Liver (tissue), 9 donors: ENCODE measurements around the gene HAUS7. TPM values are rescaled to one million over a fixed set of nuclear protein-coding genes. Genes with fewer than 3 reads are reported as not detected.

ENCODE experiments used
- DNase-seq: peaks from one replicate; pipeline ENCODE4 v3.0.0-alpha.2; 2017; ENCODE audit warnings: low spot score
- H3K27ac ChIP-seq, 2 donors: one replicate each; pipeline ENCODE4 v1.7.0; 2013; ENCODE audit warnings: inconsistent platforms in 2 of 2, low read length in 2 of 2, control low read depth in 1 of 2, low read depth in 1 of 2, mild to moderate bottlenecking in 1 of 2
- H3K27me3 ChIP-seq, 4 donors: one replicate each; pipeline versions ENCODE4 v1.6.1 to v1.7.0; 2013; ENCODE audit warnings: low read length in 3 of 4, inconsistent platforms in 1 of 4, mild to moderate bottlenecking in 1 of 4, moderate library complexity in 1 of 4; ENCODE audit not compliant: control insufficient read depth in 4 of 4, insufficient read depth in 4 of 4
- H3K36me3 ChIP-seq, 4 donors: one replicate each; pipeline versions ENCODE4 v1.6.1 to v1.7.0; 2013; ENCODE audit warnings: low read length in 3 of 4, mild to moderate bottlenecking in 3 of 4, low read depth in 1 of 4, moderate library complexity in 1 of 4; ENCODE audit not compliant: control insufficient read depth in 4 of 4, insufficient read depth in 3 of 4
- H3K4me1 ChIP-seq, 4 donors: one replicate each; pipeline versions ENCODE4 v1.6.1 to v1.7.0; 2013; ENCODE audit warnings: low read length in 3 of 4, mild to moderate bottlenecking in 3 of 4, moderate library complexity in 1 of 4; ENCODE audit not compliant: control insufficient read depth in 4 of 4, insufficient read depth in 4 of 4
- H3K4me3 ChIP-seq, 3 donors: one replicate each; pipeline versions ENCODE4 v1.6.1 to v1.7.0; 2013; ENCODE audit warnings: low read length in 3 of 3, control low read depth in 1 of 3, low read depth in 1 of 3, mild to moderate bottlenecking in 1 of 3
- H3K9ac ChIP-seq, 2 donors: one replicate each; pipeline ENCODE4 v1.7.0; 2013; ENCODE audit warnings: low read length in 2 of 2, mild to moderate bottlenecking in 2 of 2, moderate library complexity in 2 of 2, control low read depth in 1 of 2, low read depth in 1 of 2
- H3K9me3 ChIP-seq, 4 donors: one replicate each; pipeline versions ENCODE4 v1.6.1 to v1.7.0; 2013; ENCODE audit warnings: low read length in 3 of 4; ENCODE audit not compliant: control insufficient read depth in 4 of 4
- ATF3 ChIP-seq: IDR thresholded peaks from 2 replicates; pipeline ENCODE4 v1.6.1; 2016; ENCODE audit warnings: antibody characterized with exemption
- CTCF ChIP-seq: fragments of 150-350 bp; IDR thresholded peaks from 2 replicates; pipeline ENCODE4 v1.5.1; 2017; ENCODE audit warnings: improper control_type of control experiment, low read depth, low read length; ENCODE audit not compliant: missing input control
- EGR1 ChIP-seq, 2 donors: IDR thresholded peaks; 2 replicates each; pipeline ENCODE4 v1.6.1; 2016 to 2018; ENCODE audit warnings: antibody characterized with exemption in 2 of 2, low read depth in 2 of 2
- FOXA1 ChIP-seq: IDR thresholded peaks from 2 replicates; pipeline ENCODE4 v1.6.1; 2016; ENCODE audit warnings: antibody characterized with exemption
- FOXA2 ChIP-seq: IDR thresholded peaks from 2 replicates; pipeline ENCODE4 v1.6.1; 2016; ENCODE audit warnings: antibody characterized with exemption
- GABPA ChIP-seq, 2 donors: IDR thresholded peaks in 1 of 2; conservative IDR thresholded peaks in 1 of 2; 2 replicates each; pipeline ENCODE4 v1.6.1; 2016; ENCODE audit warnings: antibody characterized with exemption in 2 of 2, mild to moderate bottlenecking in 1 of 2, moderate library complexity in 1 of 2
- HNF4A ChIP-seq, 2 donors: conservative IDR thresholded peaks; 2 replicates each; pipeline ENCODE4 v1.6.1; 2016; ENCODE audit warnings: antibody characterized with exemption in 2 of 2, mild to moderate bottlenecking in 2 of 2
- HNF4G ChIP-seq: IDR thresholded peaks from 2 replicates; pipeline ENCODE4 v1.6.1; 2016; ENCODE audit warnings: antibody characterized with exemption
- JUND ChIP-seq, 2 donors: IDR thresholded peaks; 2 replicates each; pipeline ENCODE4 v1.6.1; 2016; ENCODE audit warnings: antibody characterized with exemption in 2 of 2
- MAX ChIP-seq: IDR thresholded peaks from 2 replicates; pipeline ENCODE4 v1.6.1; 2016; ENCODE audit warnings: antibody characterized with exemption
- NR2F2 ChIP-seq: IDR thresholded peaks from 2 replicates; pipeline ENCODE4 v1.6.1; 2016; ENCODE audit warnings: antibody characterized with exemption
- RAD21 ChIP-seq, 2 donors: IDR thresholded peaks; 2 replicates each; pipeline ENCODE4 v1.6.1; 2016; ENCODE audit warnings: antibody characterized with exemption in 2 of 2, mild to moderate bottlenecking in 2 of 2
- REST ChIP-seq: IDR thresholded peaks from 2 replicates; pipeline ENCODE4 v1.6.1; 2016; ENCODE audit warnings: antibody characterized with exemption, mild to moderate bottlenecking
- RXRA ChIP-seq, 2 donors: IDR thresholded peaks; 2 replicates each; pipeline ENCODE4 v1.6.1; 2017 to 2018; ENCODE audit warnings: antibody characterized with exemption in 2 of 2, mild to moderate bottlenecking in 1 of 2
- SP1 ChIP-seq: IDR thresholded peaks from 2 replicates; pipeline ENCODE4 v1.6.1; 2018; ENCODE audit warnings: antibody characterized with exemption, mild to moderate bottlenecking
- TAF1 ChIP-seq: conservative IDR thresholded peaks from 2 replicates; pipeline ENCODE4 v1.6.1; 2016; ENCODE audit warnings: antibody characterized with exemption, mild to moderate bottlenecking
- YY1 ChIP-seq: IDR thresholded peaks from 2 replicates; pipeline ENCODE4 v1.6.1; 2016; ENCODE audit warnings: antibody characterized with exemption, mild to moderate bottlenecking
- ZBTB33 ChIP-seq: IDR thresholded peaks from 2 replicates; pipeline ENCODE4 v1.6.1; 2016; ENCODE audit warnings: antibody characterized with exemption
- WGBS: extraction: QIAGEN DNeasy Blood & Tissue Kit; methylation state at CpG from one replicate; pipeline ENCODE4 v1.1.7; 2013; 5-methylcytosine and 5-hydroxymethylcytosine counted together
- polyA plus RNA-seq, 2 donors: library from polyadenylated mRNA; stranded (reverse) in 1 of 2; unstranded in 1 of 2; fragments of 200-250 nt in 1 of 2; fragments of >200 nt in 1 of 2; fragmentation: Nextera tagmentation in 1 of 2; extraction: Ambion mirVana in 1 of 2; gene quantifications; one replicate each; pipeline versions ENCODE4 v1.2.1 to v1.2.3, GENCODE V29; 2013 to 2015
- total RNA-seq, 2 donors: library from RNA; depleted of rRNA; stranded (reverse); fragments of >200 nt; gene quantifications; one replicate each; pipeline ENCODE4 v1.2.3, GENCODE V29; 2014
- donor health status: healthy.
- donor health status: healthy.
- donor health status: healthy.
- donor health status: healthy.
- donor health status: healthy.

HAUS7 gene
- total and polyA plus RNA-seq, 4 donors: 7.0 to 8.9 (median 7.8) TPM

GRCh38 chrX:153476666-153477363 is 6.4 kb upstream of the HAUS7 start:
- H3K4me1 ChIP-seq: peaks cover 0 to 7% (median 0%) of the 10 kb centered on the region in 4 donors
- H3K27me3 ChIP-seq: no peaks in the 10 kb centered on the region
- H3K9me3 ChIP-seq: no peaks in the 10 kb centered on the region
- H3K36me3 ChIP-seq: no peaks in the 10 kb centered on the region
- no peak overlapping the region for H3K4me3 ChIP-seq
- DNase-seq: no peak
- peak overlapping the region in 1 of 2 donors; percentile 20 for H3K27ac ChIP-seq
- 76% methylated on average over 16 of the region's 16 CpGs for WGBS
- no peak for TF ChIP-seq HNF4G
- no peak for TF ChIP-seq YY1
- no peak for TF ChIP-seq GABPA (IDR thresholded peaks at IDR 0.05 in 1 of 2, conservative IDR thresholded peaks at IDR 0.05 in 1 of 2)
- TF ChIP-seq REST: no peak
- no peak for TF ChIP-seq ZBTB33
- no peak for TF ChIP-seq EGR1 (IDR thresholded peaks at IDR 0.05; ENCODE audit: low read depth in 2 of 2)
- TF ChIP-seq ATF3: no peak
- TF ChIP-seq MAX: no peak
- no peak for TF ChIP-seq SP1
- TF ChIP-seq RXRA (IDR thresholded peaks at IDR 0.05): no peak
- no peak for TF ChIP-seq FOXA1
- TF ChIP-seq JUND (IDR thresholded peaks at IDR 0.05): no peak
- no peak for TF ChIP-seq RAD21 (IDR thresholded peaks at IDR 0.05)
- no peak for TF ChIP-seq HNF4A (conservative IDR thresholded peaks at IDR 0.05)
- no peak for TF ChIP-seq TAF1
- no peak for TF ChIP-seq NR2F2
- TF ChIP-seq FOXA2: no peak
- no peak overlapping the region for H3K9ac ChIP-seq

DNA sequence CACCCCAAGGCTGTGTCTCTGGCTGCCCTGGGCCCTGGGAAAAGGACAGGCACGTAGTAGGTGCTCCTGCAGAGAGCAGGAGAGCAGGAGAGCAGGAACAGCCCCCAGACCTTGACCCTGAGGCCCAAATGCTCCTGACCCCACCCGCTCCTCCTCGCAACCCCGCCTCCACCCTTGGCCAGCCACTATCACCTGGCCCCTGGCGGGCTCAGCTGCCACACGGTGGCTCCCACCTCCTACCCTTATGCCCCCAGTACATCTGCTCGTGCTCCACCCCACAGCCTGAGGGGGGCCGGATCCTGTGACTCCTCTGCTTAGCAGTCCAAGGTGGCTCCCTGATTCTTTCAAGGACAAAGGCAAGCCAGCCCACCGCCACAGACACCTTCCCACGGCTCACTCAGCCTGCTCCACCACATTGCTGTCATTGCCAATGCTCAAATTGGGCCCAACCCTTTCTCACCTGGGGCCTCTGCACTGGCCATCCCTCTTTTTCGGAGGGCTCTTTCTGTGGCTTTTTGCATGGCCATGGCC is 5.4 kb upstream of the HAUS7 start:
- no peaks in the 10 kb centered on the region for H3K36me3 ChIP-seq
- no peak overlapping the region for H3K4me3 ChIP-seq
- DNase-seq: no peak
- H3K9me3 ChIP-seq: no peaks in the 10 kb centered on the region
- WGBS: 92% methylated on average over 11 of the region's 11 CpGs
- H3K9ac ChIP-seq: no peak overlapping the region
- no peaks in the 10 kb centered on the region for H3K27me3 ChIP-seq
- peaks cover 0 to 7% (median 0%) of the 10 kb centered on the region in 4 donors for H3K4me1 ChIP-seq
- peak overlapping the region; percentile 31 to 46 for H3K27ac ChIP-seq
- TF ChIP-seq EGR1 (IDR thresholded peaks at IDR 0.05; ENCODE audit: low read depth in 2 of 2) (no peak), FOXA1 (no peak), CTCF (no peak), ZBTB33 (no peak), ATF3 (no peak)
